GM10266 (cell line): ENCODE data around the gene GNAT3.

Source experiments
- DNase-seq: peaks from one replicate; pipeline ENCODE4 v3.0.0; 2012; ENCODE audit errors: extremely low spot score
- TF ChIP-seq, protein P1 (sequence below): IDR thresholded peaks from 2 replicates; pipeline ENCODE4 v1.5.1; 2012; ENCODE audit warnings: mild to moderate bottlenecking, low read depth; ENCODE audit not compliant: control insufficient read depth, insufficient read depth; ENCODE audit errors: missing control alignments

GNAT3 gene

DNA sequence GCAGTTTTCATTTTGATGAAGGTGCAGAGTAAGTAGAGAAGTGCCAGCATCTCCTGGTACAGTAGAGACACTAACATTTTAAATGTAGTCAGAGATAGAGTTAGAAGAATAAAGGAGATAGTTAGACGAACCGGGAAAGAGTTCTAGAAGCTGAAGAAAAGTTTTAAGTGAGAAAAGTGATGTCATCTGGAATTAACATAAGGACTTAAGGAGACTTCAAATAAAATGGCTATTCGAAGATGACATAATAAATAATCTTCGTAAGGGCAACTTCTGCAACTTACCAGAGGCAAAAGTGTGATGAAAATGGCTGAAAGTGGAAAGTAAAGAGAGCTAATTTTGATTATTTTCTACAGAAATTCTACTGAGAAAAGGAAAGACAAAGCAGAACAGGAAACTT, 20.4 kb downstream of the GNAT3 start:
- TF ChIP-seq, protein P1, sequence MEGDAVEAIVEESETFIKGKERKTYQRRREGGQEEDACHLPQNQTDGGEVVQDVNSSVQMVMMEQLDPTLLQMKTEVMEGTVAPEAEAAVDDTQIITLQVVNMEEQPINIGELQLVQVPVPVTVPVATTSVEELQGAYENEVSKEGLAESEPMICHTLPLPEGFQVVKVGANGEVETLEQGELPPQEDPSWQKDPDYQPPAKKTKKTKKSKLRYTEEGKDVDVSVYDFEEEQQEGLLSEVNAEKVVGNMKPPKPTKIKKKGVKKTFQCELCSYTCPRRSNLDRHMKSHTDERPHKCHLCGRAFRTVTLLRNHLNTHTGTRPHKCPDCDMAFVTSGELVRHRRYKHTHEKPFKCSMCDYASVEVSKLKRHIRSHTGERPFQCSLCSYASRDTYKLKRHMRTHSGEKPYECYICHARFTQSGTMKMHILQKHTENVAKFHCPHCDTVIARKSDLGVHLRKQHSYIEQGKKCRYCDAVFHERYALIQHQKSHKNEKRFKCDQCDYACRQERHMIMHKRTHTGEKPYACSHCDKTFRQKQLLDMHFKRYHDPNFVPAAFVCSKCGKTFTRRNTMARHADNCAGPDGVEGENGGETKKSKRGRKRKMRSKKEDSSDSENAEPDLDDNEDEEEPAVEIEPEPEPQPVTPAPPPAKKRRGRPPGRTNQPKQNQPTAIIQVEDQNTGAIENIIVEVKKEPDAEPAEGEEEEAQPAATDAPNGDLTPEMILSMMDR = no peak
- no peak for DNase-seq

DNA sequence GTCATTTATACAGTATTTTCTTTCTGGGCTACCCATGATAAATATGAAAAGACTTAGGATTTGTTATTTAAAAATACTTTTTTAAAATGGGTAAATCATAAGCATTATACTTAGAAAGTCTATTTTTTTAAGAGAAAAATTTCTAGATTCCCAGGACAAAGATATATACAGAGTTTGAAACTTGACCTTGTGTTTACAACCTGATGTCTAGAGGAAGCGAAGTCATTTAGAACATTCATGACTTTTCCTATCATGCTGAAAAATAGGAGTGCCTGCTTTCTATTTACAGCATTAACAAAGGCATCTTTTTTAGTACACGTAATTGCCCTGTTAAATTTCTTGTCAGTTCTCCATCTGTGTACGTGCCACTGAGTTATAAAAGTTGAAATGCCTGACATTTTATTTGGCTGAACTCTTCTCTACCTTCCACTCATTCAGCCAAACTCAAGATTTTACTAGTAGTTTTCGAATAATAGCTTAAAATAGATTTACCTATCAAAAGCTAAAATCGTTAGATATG, 23.0 kb downstream of the GNAT3 start:
- DNase-seq = no peak
- TF ChIP-seq, protein P1 = no peak

- no peak for DNase-seq
- TF ChIP-seq, protein P1 = no peak
Observed at GRCh38 chr7:80488406-80488805, 23.5 kb downstream of the GNAT3 start.

- DNase-seq = no peak
- TF ChIP-seq, protein P1 = no peak
Observed at GRCh38 chr7:80485721-80486120, 26.1 kb downstream of the GNAT3 start.

DNA sequence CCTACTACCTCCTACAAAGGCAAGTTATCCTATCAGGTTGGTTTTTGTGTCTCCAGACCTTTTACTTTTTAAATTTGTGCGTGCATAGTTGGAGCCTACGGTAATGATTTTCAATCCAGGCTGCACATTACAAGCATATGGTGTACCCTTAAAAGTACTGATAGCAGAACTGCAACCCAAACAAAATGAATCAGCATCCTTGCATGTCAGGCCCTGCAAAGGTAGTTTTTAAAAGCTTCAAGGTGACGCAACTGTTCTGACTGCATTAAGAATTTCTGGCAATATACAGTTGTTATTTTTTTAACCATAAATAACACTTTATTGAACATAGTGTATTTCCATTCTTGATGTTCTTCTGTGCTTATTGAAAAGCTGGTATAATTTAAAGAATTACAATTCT, 28.9 kb downstream of the GNAT3 start:
- TF ChIP-seq, protein P1 = no peak
- no peak for DNase-seq

- TF ChIP-seq, protein P1 = no peak
- no peak for DNase-seq
Observed at GRCh38 chr7:80481196-80481884, 30.5 kb downstream of the GNAT3 start.

GRCh38 chr7:80480566-80480965, 31.3 kb downstream of the GNAT3 start:
- no peak for DNase-seq
- TF ChIP-seq, protein P1 = no peak
